RWPE1 (cell line): ENCODE results near the gene MYO10.

ENCODE experiments used
- CTCF ChIA-PET: fragments of 350-600 bp; sonication (Branson Sonifier 250); formaldehyde crosslinking; extraction: SDS; loops from one replicate; lab custom pipeline; 2021; lab: Yijun Ruan, JAX
- POLR2A ChIA-PET: fragments of 400-600 bp; formaldehyde crosslinking; extraction: SDS; loops from one replicate; lab custom pipeline; 2020; ENCODE audit warnings: antibody characterized with exemption; ENCODE audit not compliant: low non-redundant PET; lab: Yijun Ruan, JAX
- DNase-seq: peaks from one replicate; pipeline ENCODE4 v3.0.0; 2012; ENCODE audit warnings: low spot score
- H3K27ac ChIP-seq: fragments of 450-650 bp; 2 replicates; pipeline ENCODE4 v1.5.1; 2017
- TF ChIP-seq, protein P1 (sequence below): fragments of 450-650 bp; conservative IDR thresholded peaks from 2 replicates; pipeline ENCODE4 v1.5.1; 2017; ENCODE audit warnings: low read depth, mild to moderate bottlenecking

The MYO10 gene

GRCh38 chr5:16922430-16922829 lies 13.7 kb downstream of the MYO10 start:
- ChIA-PET CTCF (interaction anchor here (0.6 to 0.7 kb wide), 3 partner anchors 11 to 272 kb away, joined by 3 read pairs; no protein-coding TSS in a partner anchor), POLR2A (no interaction called here)
- DNase-seq: no peak
- TF ChIP-seq, protein P1, sequence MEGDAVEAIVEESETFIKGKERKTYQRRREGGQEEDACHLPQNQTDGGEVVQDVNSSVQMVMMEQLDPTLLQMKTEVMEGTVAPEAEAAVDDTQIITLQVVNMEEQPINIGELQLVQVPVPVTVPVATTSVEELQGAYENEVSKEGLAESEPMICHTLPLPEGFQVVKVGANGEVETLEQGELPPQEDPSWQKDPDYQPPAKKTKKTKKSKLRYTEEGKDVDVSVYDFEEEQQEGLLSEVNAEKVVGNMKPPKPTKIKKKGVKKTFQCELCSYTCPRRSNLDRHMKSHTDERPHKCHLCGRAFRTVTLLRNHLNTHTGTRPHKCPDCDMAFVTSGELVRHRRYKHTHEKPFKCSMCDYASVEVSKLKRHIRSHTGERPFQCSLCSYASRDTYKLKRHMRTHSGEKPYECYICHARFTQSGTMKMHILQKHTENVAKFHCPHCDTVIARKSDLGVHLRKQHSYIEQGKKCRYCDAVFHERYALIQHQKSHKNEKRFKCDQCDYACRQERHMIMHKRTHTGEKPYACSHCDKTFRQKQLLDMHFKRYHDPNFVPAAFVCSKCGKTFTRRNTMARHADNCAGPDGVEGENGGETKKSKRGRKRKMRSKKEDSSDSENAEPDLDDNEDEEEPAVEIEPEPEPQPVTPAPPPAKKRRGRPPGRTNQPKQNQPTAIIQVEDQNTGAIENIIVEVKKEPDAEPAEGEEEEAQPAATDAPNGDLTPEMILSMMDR: no peak
- peak overlapping the region; percentile 36 for H3K27ac ChIP-seq

DNA sequence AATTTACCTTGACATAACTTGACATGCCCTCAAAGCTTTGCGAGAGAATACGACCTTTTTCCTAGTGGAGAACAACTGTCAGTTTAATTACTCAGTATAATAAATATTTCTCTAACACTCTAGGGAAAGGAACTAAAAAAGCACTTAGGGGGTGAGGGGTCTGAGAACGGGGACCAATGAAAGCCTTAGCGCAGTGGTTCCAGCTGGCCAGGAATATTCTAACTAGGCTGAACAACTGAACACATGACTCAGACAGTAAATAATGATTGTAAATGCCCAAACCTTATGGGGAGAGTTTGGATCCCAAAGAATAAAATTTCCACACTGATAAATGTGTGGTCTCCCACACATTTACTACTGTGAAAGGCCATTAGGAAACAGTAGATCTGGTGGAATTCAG lies 14.9 kb downstream of the MYO10 start:
- no peak for DNase-seq
- CTCF ChIA-PET: no interaction called here
- TF ChIP-seq, protein P1: no peak
- POLR2A ChIA-PET: no interaction called here
- no peak overlapping the region for H3K27ac ChIP-seq

DNA sequence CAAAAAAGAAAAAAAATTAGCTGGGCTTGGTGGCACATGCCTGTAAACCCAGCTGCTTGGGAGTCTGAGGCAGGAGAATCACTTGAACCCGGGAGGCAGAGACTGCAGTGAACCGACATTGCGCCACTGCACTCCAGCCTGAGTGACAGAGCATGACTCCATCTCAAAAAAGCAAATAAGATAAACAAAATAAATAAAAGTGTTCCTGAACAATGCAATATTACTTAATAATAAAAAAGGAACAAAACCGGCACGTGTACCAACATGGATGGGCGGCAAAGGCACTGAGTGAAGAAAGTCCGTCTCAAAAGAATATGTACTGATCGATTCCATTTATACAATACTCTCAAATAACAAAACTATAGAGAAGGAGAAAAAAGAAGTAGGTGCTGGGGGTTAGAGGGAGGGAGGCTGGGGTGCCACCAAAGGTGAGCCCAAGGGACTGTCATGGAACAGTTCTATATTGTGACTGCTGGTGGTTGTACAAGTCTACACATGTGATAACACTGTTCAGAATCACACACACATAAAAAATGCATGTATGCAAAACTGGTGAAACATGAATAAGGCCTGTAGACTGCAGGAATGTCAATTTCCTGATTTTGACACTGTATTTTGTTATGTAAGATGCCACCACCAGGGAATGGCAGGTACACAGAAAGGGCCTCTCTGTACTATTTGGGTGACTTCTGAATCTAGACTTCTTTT lies 15.8 kb downstream of the MYO10 start:
- ChIA-PET POLR2A (no interaction called here), CTCF (no interaction called here)
- TF ChIP-seq, protein P1: no peak
- DNase-seq: no peak
- no peak overlapping the region for H3K27ac ChIP-seq

GRCh38 chr5:16918891-16919671 lies 17.0 kb downstream of the MYO10 start:
- no peak for DNase-seq
- TF ChIP-seq, protein P1: no peak
- ChIA-PET POLR2A (no interaction called here), CTCF (no interaction called here)
- peak overlapping the region; percentile 38 for H3K27ac ChIP-seq

GRCh38 chr5:16918156-16918555 lies 17.9 kb downstream of the MYO10 start:
- TF ChIP-seq, protein P1: no peak
- no peak for DNase-seq
- POLR2A ChIA-PET: no interaction called here
- peak overlapping the region; percentile 38; the same call in 1 of the 2 replicates for H3K27ac ChIP-seq
- CTCF ChIA-PET: interaction anchor here (0.6 to 0.9 kb wide), 2 partner anchors 54 to 272 kb away, joined by 3 read pairs; no protein-coding TSS in a partner anchor

GRCh38 chr5:16916262-16916878 lies 19.7 kb downstream of the MYO10 start:
- H3K27ac ChIP-seq: peak overlapping the region; percentile 81
- TF ChIP-seq, protein P1: no peak
- ChIA-PET POLR2A (no interaction called here), CTCF (interaction anchor here (0.7 kb wide), 1 partner anchor 20 kb away, joined by 5 read pairs; no protein-coding TSS in a partner anchor)
- peak; percentile 87 for DNase-seq
